ENCODE measurements around the gene KRTAP1-1. TPM values are rescaled to one million over a fixed set of nuclear protein-coding genes. Genes with fewer than 3 reads are reported as not detected.
"Not testable (repeated sequence)": the region's sequence is repeated elsewhere in the genome, so short reads cannot be mapped to it uniquely, and the experiment has no call there.

Gene KRTAP1-1
- total RNA-seq, 3 donors from 2014 or later = not detected

- Histone ChIP-seq H3K36me3 (ENCODE audit: low read depth) (no peaks in the 10 kb centered on the region), H3K4me1 (ENCODE audit: low read depth) (no peaks in the 10 kb centered on the region), H3K9me3 (no peaks in the 10 kb centered on the region), H3K4me3 (no peak overlapping the region)
- DNase-seq (no peak), ATAC-seq (no peak)
- TF ChIP-seq CTCF (IDR thresholded peaks at IDR 0.05) = no peak
- intact Hi-C loops (cut with DNase I, micrococcal nuclease) = no loop called here
Measured at GRCh38 chr17:41071606-41072360, 30.5 kb upstream of the KRTAP1-1 start.

GRCh38 chr17:41069031-41069430 is 27.8 kb upstream of the KRTAP1-1 start:
- ATAC-seq = no peak
- no peak for DNase-seq
- TF ChIP-seq CTCF (IDR thresholded peaks at IDR 0.05) = no peak
- H3K9me3 ChIP-seq = no peaks in the 10 kb centered on the region
- no peaks in the 10 kb centered on the region for H3K36me3 ChIP-seq (ENCODE audit: low read depth)
- no peaks in the 10 kb centered on the region for H3K4me1 ChIP-seq (ENCODE audit: low read depth)
- intact Hi-C loops (cut with DNase I, micrococcal nuclease) = no loop called here
- no peak overlapping the region for H3K4me3 ChIP-seq

- H3K4me3 ChIP-seq = no peak overlapping the region
- intact Hi-C loops (cut with DNase I, micrococcal nuclease) = no loop called here
- H3K36me3 ChIP-seq (ENCODE audit: low read depth) = no peaks in the 10 kb centered on the region
- TF ChIP-seq CTCF (IDR thresholded peaks at IDR 0.05) = no peak
- no peaks in the 10 kb centered on the region for H3K4me1 ChIP-seq (ENCODE audit: low read depth)
- H3K9me3 ChIP-seq = no peaks in the 10 kb centered on the region
- ATAC-seq = no peak
- no peak for DNase-seq
Measured at GRCh38 chr17:41067281-41067680, 26.0 kb upstream of the KRTAP1-1 start.

- no peaks in the 10 kb centered on the region for H3K9me3 ChIP-seq
- no peak for TF ChIP-seq CTCF (IDR thresholded peaks at IDR 0.05)
- intact Hi-C loops (cut with DNase I, micrococcal nuclease) = no loop called here
- ATAC-seq (no peak), DNase-seq (no peak)
- H3K4me3 ChIP-seq = no peak within 1 kb of the TSS
- no peaks in the 10 kb centered on the region for H3K4me1 ChIP-seq (ENCODE audit: low read depth)
- no peaks in the 10 kb centered on the region for H3K36me3 ChIP-seq (ENCODE audit: low read depth)
Measured at GRCh38 chr17:41065829-41066624, 24.8 kb upstream of the KRTAP1-1 start, which contains the start of gene KRTAP2-4. Gene KRTAP2-4 (minus strand): TSS chr17:41065879. CDS start chr17:41065845, 34 bp downstream.

- DNase-seq; H3K9me3 ChIP-seq; ATAC-seq; H3K4me3 ChIP-seq; H3K4me1 ChIP-seq (ENCODE audit: low read depth); intact Hi-C loops (cut with DNase I, micrococcal nuclease); H3K36me3 ChIP-seq (ENCODE audit: low read depth): not testable (repeated sequence)
Measured at GRCh38 chr17:41065016-41065689, 23.9 kb upstream of the KRTAP1-1 start.
